Gastroesophageal sphincter (tissue), 4 donors: ENCODE data around the gene HESX1. TPM values are rescaled to one million over a fixed set of nuclear protein-coding genes. Genes with fewer than 3 reads are reported as not detected.
A peak's percentile ranks its signal among the peaks of the same experiment; 100 is the strongest.

Experiments used
- ATAC-seq: fragments of 150-250 bp; one replicate; pipeline ENCODE4 v1.9.1; 2016; ENCODE audit warnings: mild to moderate bottlenecking, moderate library complexity
- H3K27ac ChIP-seq, 4 donors: fragments of 200-600 bp; sonication (generic) in 3 of 4; 1 replicate in 3 of 4; 2 replicates in 1 of 4; pipeline ENCODE4 v1.5.1; 2016 to 2019
- H3K27me3 ChIP-seq: fragments of 200-600 bp; sonication (generic); one replicate; pipeline ENCODE4 v1.5.1; 2019
- H3K36me3 ChIP-seq, 2 donors: fragments of 200-600 bp; sonication (generic); one replicate each; pipeline ENCODE4 v1.5.1; 2019; ENCODE audit warnings: control low read depth in 1 of 2
- H3K4me1 ChIP-seq, 3 donors: fragments of 200-600 bp; sonication (generic); 1 replicate in 2 of 3; 2 replicates in 1 of 3; pipeline ENCODE4 v1.5.1; 2016 to 2019; ENCODE audit warnings: control low read depth in 2 of 3
- H3K4me3 ChIP-seq, 2 donors: fragments of 200-600 bp; sonication (generic); one replicate each; pipeline ENCODE4 v1.5.1; 2019; ENCODE audit warnings: mild to moderate bottlenecking in 1 of 2, moderate library complexity in 1 of 2
- H3K9me3 ChIP-seq, 3 donors: fragments of 200-600 bp; sonication (generic); one replicate each; pipeline ENCODE4 v1.5.1; 2017 to 2019; ENCODE audit warnings: control low read depth in 2 of 3
- EP300 ChIP-seq: sonication (generic); formaldehyde crosslinking; IDR thresholded peaks from one replicate; pipeline ENCODE4 v1.6.1; 2017; ENCODE audit warnings: antibody characterized with exemption, mild to moderate bottlenecking
- POLR2A ChIP-seq, 2 donors: fragments of 450-650 bp; IDR thresholded peaks; one replicate each; pipeline ENCODE4 v1.6.1; 2017; ENCODE audit warnings: antibody characterized with exemption in 2 of 2, mild to moderate bottlenecking in 2 of 2, moderate library complexity in 1 of 2
- POLR2AphosphoS5 ChIP-seq: sonication (generic); formaldehyde crosslinking; IDR thresholded peaks from one replicate; pipeline ENCODE4 v1.6.1; 2017; ENCODE audit warnings: antibody characterized with exemption
- WGBS, 2 donors: methylation state at CpG; one replicate each; pipeline ENCODE4 v1.1.5; 2018; ENCODE audit warnings: low coverage in 1 of 2; 5-methylcytosine and 5-hydroxymethylcytosine counted together
- total RNA-seq, 4 donors: library from RNA; depleted of rRNA; stranded (reverse); fragments of >200 nt; gene quantifications; one replicate each; pipeline ENCODE4 v1.1.0, GENCODE V29; 2016
- TF ChIP-seq, protein P1 (sequence below), 4 experiments: fragments of 200-600 bp in 2 of 4; fragments of 450-650 bp in 2 of 4; sonication (generic) in 1 of 4; IDR thresholded peaks; one replicate each; pipeline ENCODE4 v1.5.1; 2017 to 2019; ENCODE audit warnings: antibody characterized with exemption in 4 of 4, mild to moderate bottlenecking in 2 of 4, moderate library complexity in 2 of 4

Gene HESX1
- total RNA-seq, 4 donors from 2014 or later: not detected

DNA sequence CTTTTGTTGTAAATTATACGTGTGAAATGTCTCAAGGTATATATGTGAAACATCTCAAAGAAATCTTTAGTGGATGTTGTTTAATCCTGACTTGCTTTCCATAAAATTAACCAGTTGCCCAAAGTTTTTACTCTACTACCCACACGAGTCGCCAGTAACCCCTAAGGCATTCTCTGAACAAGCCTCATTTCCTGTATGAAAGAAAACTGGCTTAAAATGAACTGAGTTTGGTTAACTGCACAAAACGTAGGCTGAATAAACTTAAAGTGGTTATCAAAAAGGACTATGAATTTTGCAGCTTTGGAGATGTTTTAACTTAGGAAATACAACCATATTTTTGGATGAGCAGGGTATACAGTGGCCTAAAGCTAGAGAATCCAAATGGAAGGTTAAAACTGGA is 25.1 kb upstream of the HESX1 start:
- Histone ChIP-seq H3K36me3 (no peaks in the 10 kb centered on the region), H3K27ac (no peak overlapping the region), H3K9me3 (no peaks in the 10 kb centered on the region), H3K4me3 (no peak overlapping the region), H3K27me3 (no peaks in the 10 kb centered on the region), H3K4me1 (peaks cover 0 to 28% (median 7%) of the 10 kb centered on the region in 3 donors)
- ATAC-seq: no peak
- no peak for TF ChIP-seq POLR2A (IDR thresholded peaks at IDR 0.05)
- TF ChIP-seq POLR2AphosphoS5: no peak
- TF ChIP-seq, protein P1, sequence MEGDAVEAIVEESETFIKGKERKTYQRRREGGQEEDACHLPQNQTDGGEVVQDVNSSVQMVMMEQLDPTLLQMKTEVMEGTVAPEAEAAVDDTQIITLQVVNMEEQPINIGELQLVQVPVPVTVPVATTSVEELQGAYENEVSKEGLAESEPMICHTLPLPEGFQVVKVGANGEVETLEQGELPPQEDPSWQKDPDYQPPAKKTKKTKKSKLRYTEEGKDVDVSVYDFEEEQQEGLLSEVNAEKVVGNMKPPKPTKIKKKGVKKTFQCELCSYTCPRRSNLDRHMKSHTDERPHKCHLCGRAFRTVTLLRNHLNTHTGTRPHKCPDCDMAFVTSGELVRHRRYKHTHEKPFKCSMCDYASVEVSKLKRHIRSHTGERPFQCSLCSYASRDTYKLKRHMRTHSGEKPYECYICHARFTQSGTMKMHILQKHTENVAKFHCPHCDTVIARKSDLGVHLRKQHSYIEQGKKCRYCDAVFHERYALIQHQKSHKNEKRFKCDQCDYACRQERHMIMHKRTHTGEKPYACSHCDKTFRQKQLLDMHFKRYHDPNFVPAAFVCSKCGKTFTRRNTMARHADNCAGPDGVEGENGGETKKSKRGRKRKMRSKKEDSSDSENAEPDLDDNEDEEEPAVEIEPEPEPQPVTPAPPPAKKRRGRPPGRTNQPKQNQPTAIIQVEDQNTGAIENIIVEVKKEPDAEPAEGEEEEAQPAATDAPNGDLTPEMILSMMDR (IDR thresholded peaks at IDR 0.05): no peak
- TF ChIP-seq EP300: no peak
- 67 to 80% methylated on average over 2 to 4 of the region's 4 CpGs for WGBS, 2 donors

DNA sequence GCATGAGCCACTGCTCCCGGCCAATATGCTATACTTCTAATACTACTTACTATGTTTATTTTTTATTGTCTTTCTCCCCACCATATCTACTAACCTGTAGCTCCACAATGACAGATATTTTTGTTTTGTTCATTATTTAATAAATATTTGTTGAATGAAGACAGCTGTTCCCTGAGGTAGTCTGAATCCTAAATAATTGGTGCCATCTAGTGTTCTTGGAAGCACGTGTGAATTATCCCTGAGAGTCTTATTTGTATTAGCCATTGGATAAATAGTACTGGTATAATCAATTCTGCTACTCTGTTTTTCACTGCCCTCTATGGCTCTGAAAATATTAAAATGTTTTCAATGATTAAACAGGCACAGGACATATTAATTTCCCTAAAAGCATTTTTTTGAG is 22.1 kb upstream of the HESX1 start:
- Histone ChIP-seq H3K27ac (no peak overlapping the region), H3K9me3 (no peaks in the 10 kb centered on the region), H3K4me3 (no peak overlapping the region), H3K4me1 (peaks cover 0 to 9% (median 0%) of the 10 kb centered on the region in 3 donors), H3K27me3 (no peaks in the 10 kb centered on the region), H3K36me3 (no peaks in the 10 kb centered on the region)
- no peak for TF ChIP-seq POLR2A (IDR thresholded peaks at IDR 0.05)
- TF ChIP-seq EP300: no peak
- no peak for TF ChIP-seq POLR2AphosphoS5
- TF ChIP-seq, protein P1 (IDR thresholded peaks at IDR 0.05): peak in 1 of 4 experiments; percentile 39
- ATAC-seq: no peak
- 36 to 58% methylated on average over 2 of the region's 2 CpGs for WGBS, 2 donors

DNA sequence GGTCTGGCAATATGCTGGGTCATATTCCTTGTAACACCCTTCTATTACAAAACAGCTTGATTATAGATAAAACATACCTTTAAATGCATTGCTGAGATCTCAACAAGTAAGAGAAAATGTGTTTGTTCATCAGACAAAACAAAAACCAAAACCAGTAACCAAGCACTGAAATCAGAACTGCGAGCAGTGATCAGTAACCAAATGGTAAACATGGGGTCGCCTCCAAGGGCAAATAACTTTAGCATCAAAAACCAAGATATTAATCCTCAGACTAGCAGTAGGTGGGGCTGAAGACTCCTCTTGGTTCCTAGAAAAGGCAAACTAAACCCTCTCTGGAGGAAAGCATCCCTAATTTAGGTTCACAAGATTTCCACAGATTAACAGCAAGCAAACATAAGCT is 6.6 kb upstream of the HESX1 start:
- H3K4me1 ChIP-seq: no peaks in the 10 kb centered on the region
- no peak overlapping the region for H3K4me3 ChIP-seq
- H3K27me3 ChIP-seq: no peaks in the 10 kb centered on the region
- ATAC-seq: no peak
- WGBS, 2 donors: 89 to 94% methylated on average over 2 of the region's 2 CpGs
- no peak overlapping the region for H3K27ac ChIP-seq
- no peak for TF ChIP-seq EP300
- TF ChIP-seq POLR2AphosphoS5: no peak
- H3K36me3 ChIP-seq: no peaks in the 10 kb centered on the region
- no peaks in the 10 kb centered on the region for H3K9me3 ChIP-seq

DNA sequence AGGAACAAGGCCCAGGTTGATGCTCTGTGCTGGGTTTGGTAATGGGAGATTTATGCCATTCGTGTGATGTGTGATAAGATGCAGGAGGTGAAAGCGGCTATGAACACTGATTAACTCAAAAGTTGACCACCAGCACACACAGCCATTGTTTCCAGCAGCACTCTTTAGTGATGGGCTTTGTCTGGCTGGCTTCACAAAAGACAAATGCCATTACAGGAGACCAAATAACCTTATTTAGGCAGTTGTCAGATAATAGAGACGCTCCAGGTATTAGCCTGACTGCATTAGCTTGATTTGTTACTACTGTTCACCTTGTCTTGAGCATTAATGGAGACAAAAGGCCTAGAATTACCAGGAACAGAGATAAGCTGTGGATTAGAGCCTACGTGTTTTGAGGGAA is 5.1 kb downstream of the HESX1 start:
- peaks cover 9% of the 10 kb centered on the region for H3K27me3 ChIP-seq
- no peak overlapping the region for H3K4me3 ChIP-seq
- no peaks in the 10 kb centered on the region for H3K36me3 ChIP-seq
- H3K4me1 ChIP-seq: no peaks in the 10 kb centered on the region
- H3K9me3 ChIP-seq: no peaks in the 10 kb centered on the region
- no peak for ATAC-seq
- no peak for TF ChIP-seq POLR2AphosphoS5
- TF ChIP-seq POLR2A (IDR thresholded peaks at IDR 0.05): no peak
- TF ChIP-seq EP300: no peak
- TF ChIP-seq, protein P1 (IDR thresholded peaks at IDR 0.05): no peak
- no peak overlapping the region for H3K27ac ChIP-seq
- WGBS, 2 donors: 82 to 88% methylated on average over 3 to 4 of the region's 4 CpGs

DNA sequence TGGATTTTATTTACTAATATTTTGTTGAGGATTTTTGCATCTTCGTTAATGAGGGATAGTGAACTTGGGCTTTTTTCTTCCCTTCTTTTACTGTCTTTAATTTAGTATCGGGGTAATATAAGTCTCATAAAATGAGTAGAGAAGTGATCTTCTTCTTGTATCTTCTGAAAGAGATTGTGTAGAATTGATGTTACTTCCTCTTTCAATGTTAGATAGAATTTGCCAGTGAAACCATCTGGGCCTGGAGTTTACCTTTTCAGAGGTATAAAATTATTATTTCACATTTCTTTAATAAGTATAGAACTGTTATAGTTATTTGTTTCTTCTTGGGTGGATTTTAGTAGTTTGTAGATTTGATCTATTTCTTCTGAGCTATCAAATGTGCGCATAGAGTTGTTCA is 7.8 kb downstream of the HESX1 start:
- H3K4me1 ChIP-seq: no peaks in the 10 kb centered on the region
- TF ChIP-seq, protein P1 (IDR thresholded peaks at IDR 0.05): no peak
- TF ChIP-seq POLR2A (IDR thresholded peaks at IDR 0.05) (no peak), POLR2AphosphoS5 (no peak), EP300 (no peak)
- WGBS, 2 donors: 82 to 100% methylated on average over 2 to 3 of the region's 3 CpGs

DNA sequence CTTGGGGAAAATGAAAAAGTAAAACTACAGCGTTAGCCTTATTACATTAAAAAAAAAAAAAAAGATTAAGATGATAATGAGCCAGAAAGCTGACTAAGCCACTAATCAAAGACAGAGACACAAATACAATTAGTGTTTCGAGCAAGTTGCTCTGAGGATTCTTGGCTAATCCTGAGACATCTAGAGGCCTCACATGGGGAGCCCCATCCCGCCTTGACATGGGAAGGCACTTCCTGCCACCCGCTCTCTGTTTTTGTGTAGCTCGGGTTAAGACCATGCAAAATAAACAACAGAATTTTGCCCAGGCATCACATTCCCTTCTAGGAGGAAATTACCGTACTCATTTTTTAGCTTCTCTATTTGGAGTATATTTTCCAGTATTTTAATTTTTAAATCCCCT is 15.3 kb downstream of the HESX1 start:
- Histone ChIP-seq H3K27ac (no peak overlapping the region), H3K27me3 (peaks cover 8% of the 10 kb centered on the region), H3K4me3 (no peak overlapping the region), H3K36me3 (no peaks in the 10 kb centered on the region), H3K4me1 (no peaks in the 10 kb centered on the region), H3K9me3 (no peaks in the 10 kb centered on the region)
- TF ChIP-seq POLR2AphosphoS5 (no peak), EP300 (no peak), POLR2A (IDR thresholded peaks at IDR 0.05) (no peak)
- TF ChIP-seq, protein P1 (IDR thresholded peaks at IDR 0.05): no peak
- no peak for ATAC-seq
- WGBS, 2 donors: 43% methylated on average over 2 to 6 of the region's 6 CpGs

More for the DNA sequence above, 7.8 kb downstream of the HESX1 start:
- no peak overlapping the region for H3K27ac ChIP-seq
- H3K27me3 ChIP-seq: peaks cover 9% of the 10 kb centered on the region
- ATAC-seq: no peak
- H3K36me3 ChIP-seq: no peaks in the 10 kb centered on the region
- no peaks in the 10 kb centered on the region for H3K9me3 ChIP-seq
- H3K4me3 ChIP-seq: no peak overlapping the region
